GM20431 (cell line): ENCODE measurements around the gene VPS26A.

ENCODE experiments used
- in situ Hi-C: fragments of 300-500 bp; cut with MseI, MboI; formaldehyde crosslinking; loops from one replicate; pipeline ENCODE4 v1.15.0; 2020; ENCODE audit warnings: low sequenced_read_pairs; ENCODE audit not compliant: unreplicated experiment

VPS26A gene

DNA sequence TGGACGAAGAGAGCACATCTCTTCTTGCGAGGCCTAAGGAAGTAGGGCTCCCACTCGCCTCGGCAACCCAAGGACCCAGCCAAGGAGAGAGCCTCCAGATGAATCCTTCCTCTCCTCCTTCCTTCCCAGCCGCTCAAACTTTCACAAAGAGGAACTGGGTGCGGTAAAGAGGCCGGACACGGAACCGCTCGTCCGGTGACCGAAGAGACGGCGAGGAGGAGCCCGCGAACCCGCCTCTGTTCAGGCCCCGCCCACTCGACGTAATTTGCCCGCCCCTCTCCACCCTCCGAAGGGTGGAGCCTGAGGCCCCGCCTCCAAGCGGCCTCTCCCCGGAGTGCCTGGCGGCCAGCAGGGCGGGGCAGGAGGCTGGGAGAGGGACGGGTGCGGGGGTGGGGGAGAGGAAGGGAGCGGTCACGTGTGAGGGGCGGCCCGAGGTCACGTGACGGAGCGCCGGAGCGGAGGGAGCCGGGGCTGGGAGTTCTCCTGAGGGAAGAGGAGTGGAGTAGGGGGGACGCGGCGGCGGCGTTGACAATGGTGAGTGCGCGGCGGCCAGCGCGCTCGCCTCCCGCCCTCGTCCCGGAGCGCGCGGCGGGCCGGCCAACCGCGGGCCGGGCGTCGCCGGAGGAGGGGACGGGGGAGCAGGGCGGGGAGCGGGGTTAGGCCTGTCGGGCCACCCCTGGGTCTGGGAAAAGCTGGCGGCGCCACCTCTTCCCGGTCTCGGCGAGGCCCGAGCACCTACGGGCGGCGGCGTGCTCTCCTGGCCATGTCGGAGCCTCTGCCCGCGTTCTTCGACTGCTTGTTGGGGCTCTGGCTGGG is at the start of gene VPS26A:
Gene VPS26A, plus strand, starts transcription at position 432 of the 816 bp plus-strand sequence. Its CDS starts 100 bp downstream, at position 532.
- in situ Hi-C loops = no loop called here

DNA sequence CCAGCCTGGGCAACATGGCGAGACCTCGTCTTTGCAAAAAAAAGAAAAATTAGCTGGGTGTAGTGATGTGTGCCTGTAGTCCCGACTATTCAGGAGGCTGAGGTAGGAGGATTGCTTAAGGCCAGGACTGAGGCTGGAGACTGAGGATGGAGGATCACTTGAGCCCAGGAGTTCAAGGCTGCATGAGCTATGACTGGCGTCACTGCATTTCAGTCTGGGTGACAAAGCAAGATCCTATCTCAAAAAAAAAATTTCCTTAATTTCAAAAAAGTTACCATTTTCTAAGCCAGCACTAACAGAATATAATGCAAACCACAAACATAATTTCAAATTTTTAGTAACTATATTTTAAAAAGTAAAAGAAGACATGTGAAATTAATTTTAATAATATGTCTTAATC is 49.4 kb upstream of the VPS26A start:
- in situ Hi-C loops = no loop called here

DNA sequence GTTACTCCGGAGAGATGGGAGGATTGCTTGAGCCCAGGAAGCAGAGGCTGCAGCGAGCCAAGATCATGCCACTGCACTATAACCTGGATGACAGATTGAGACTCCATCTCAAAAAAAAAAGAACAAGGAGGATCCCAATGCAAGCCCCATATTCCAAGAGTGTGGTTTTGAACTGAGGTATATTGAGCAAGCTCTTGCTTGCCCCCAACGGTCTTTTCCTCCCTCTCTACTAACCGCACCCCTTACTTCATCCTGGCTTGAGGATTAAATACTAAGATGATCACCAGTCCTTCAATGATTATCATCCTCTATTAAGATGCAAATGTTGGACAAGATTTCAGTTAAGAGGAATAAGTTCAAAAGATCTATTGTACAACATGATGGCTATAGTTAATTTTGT is 48.5 kb upstream of the VPS26A start:
- in situ Hi-C loops = no loop called here

DNA sequence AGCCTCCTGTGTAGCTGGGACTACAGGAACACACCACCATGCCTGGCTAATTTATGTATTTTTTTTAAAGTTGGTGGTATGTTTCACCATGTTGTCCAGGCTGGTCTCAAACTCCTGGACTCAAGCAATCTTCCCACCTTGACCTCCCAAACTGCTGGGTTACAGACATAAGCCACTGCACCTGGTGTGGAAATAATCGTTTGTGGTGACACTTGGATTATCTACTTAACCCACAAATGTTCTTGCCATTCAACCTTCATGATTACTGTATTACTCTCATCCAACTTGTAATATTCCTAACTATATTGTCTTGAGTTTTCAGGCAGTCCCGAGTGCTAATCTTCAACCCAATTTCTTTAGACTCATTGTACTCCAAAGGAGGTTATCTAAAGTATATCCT is 45.7 kb upstream of the VPS26A start:
- in situ Hi-C loops = no loop called here

- in situ Hi-C loops = no loop called here
Measured at GRCh38 chr10:69080226-69080625, 43.8 kb upstream of the VPS26A start.

DNA sequence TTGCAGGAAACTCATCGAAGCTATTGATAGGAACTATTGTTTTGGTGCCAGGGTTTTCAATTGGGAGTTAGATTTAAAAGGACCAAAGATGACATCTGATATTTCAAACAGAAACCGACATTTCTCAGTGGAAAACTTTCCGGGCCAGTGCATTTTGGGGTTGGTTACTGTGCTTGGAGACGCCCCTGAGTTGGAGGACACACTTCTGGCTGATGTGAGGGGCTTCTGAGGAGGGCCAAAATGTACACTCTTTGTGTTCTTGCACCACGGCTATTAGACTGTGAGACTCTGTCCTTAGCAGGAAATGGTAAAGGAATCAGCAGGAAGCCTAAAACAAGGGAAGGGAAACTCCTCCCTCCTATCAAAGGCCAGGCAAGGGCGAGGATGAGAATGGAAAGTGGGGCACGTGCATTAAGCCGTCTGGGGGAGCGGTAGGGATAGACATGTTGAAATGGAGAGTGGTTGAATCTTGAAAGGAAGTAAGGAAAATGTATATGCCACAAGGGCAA is 37.9 kb upstream of the VPS26A start:
- in situ Hi-C loops = no loop called here

DNA sequence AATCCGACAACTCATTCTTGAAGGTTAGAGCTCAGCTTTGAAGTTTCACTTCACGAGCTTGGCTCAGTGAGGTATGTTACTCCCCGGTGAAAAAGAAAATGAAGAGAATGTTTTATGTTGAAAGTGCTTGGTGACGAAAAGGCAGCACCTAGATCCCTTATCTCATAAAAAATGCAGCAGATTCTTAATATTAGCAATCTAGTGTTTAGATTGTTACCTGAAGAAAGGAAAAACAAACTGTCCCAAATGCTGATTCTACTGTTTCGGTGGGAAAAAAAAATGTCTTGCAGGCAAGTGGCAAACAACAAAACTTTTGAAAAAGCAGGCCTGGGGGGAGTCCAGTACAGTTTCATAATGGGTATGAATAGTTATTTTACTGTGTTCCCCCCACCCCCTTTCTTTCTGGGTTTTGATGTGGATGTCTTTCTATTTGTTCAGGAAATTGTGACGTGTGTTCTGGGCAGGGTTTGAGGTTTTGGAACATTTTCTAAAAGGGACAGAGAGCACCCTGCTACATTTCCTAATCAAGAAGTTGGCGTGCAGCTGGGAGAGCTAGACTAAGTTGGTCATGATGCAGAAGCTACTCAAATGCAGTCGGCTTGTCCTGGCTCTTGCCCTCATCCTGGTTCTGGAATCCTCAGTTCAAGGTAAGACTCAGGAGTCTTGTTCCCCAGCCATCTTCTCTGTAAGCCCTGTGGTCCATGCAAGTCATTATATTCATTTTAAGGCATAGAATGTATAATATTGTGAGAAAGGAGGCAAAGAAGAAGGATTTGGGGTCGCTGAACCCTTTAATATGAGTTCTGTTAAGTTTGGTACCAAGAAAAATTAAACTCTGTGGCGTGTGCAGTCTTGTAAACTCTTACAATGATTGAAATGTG is 36.1 kb upstream of the VPS26A start, which contains the start of gene SRGN:
Gene SRGN, plus strand, starts transcription at position 514 of the 881 bp plus-strand sequence. Its CDS starts 55 bp downstream, at position 569.
- in situ Hi-C loops = no loop called here

DNA sequence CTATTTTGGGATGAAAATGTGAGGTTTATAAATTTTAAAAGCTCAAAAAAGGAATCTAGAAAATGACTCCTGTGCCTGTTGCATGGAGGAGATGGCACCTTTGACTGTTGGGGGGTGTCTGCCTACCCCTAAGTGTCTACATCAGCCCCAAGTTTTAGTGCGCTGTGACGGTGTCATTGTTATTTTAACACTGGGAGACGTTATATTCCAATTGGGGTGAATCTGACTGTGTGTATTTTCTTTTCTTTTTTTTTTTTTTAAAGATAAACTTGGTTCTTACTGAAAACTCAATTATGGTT is 35.6 kb upstream of the VPS26A start:
- in situ Hi-C loops = no loop called here

GRCh38 chr10:69088801-69089501 is 35.0 kb upstream of the VPS26A start:
- in situ Hi-C loops = no loop called here

GRCh38 chr10:69089638-69090599 is 34.1 kb upstream of the VPS26A start:
- in situ Hi-C loops = no loop called here

- in situ Hi-C loops = no loop called here
Measured at GRCh38 chr10:69090685-69091084, 33.3 kb upstream of the VPS26A start.

- in situ Hi-C loops = no loop called here
Measured at GRCh38 chr10:69091143-69091651, 32.8 kb upstream of the VPS26A start.

GRCh38 chr10:69092959-69093850 is 30.8 kb upstream of the VPS26A start:
- in situ Hi-C loops = no loop called here

DNA sequence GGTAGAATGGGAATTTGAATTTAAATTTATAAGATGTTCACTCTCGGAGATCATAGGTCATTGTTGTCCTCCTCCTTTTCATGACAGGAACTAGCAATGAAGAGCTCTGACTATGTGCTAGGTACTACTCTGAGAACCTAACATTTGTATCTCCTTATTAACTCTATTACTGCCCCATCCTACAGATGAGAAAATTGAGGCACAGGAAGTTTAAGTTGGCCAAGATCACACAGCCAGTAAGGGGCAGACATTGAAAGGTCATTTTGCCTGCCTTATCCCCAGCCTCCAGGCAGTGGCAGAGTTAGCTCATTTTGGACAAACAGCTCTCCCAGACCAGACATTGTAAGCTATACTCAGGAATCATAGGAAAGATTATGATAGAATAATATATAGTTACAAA is 30.0 kb upstream of the VPS26A start:
- in situ Hi-C loops = no loop called here

GRCh38 chr10:69096045-69096444 is 27.9 kb upstream of the VPS26A start:
- in situ Hi-C loops = no loop called here

DNA sequence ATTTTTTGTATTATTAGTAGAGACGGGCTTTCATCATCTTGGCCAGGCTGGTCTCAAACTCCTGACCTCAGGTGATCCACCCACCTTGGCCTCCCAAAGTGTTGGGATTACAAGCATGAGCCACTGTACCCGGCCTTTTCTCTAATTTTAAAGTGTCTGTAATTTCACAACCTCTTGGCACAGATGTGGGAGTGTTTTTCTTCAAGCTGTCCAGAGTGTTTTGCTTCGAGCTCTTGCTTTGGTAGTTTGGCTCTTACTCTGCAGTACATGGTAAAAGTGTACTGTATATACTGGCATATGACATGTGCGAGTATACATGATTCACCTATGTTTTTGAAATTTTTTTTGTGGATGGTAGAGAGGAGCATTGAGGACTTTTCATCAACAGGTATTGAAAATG is 26.2 kb upstream of the VPS26A start:
- in situ Hi-C loops = no loop called here

- in situ Hi-C loops = loop anchor here (10.0 kb wide), 1 partner anchor 86 kb away; no protein-coding TSS in a partner anchor
Measured at GRCh38 chr10:69100136-69100872, 23.7 kb upstream of the VPS26A start.
